Measurements from ENCODE around the gene CNTD1. TPM values are rescaled to one million over a fixed set of nuclear protein-coding genes. Genes with fewer than 3 reads are reported as not detected.

The CNTD1 gene
- total RNA-seq, 6 experiments from 2014 or later = 0.19 TPM; not detected in 5

GRCh38 chr17:42857389-42857788 lies 58.7 kb downstream of the CNTD1 start:
- H3K9me3 Mint-ChIP-seq = no peaks in the 10 kb centered on the region
- H3K36me3 Mint-ChIP-seq (ENCODE audit: low read depth) = no peaks in the 10 kb centered on the region
- H3K27me3 Mint-ChIP-seq (ENCODE audit: insufficient read depth) = peaks cover 31% of the 10 kb centered on the region
- H3K4me1 Mint-ChIP-seq (ENCODE audit: low read depth) = no peaks in the 10 kb centered on the region
- DNase-seq = no peak
- H3K27ac Mint-ChIP-seq = no peak overlapping the region
- TF ChIP-seq CTCF (IDR thresholded peaks at IDR 0.05) = no peak
- no peak overlapping the region for H3K4me3 Mint-ChIP-seq

Small RNA genes lying within 50 kb of the gene (microRNA-seq; reads per million reads assigned to microRNA genes)
- gene MIR6781 = 3.1 reads per million

Other genes starting within 250 kb of the CNTD1 start
- 1 to 10 TPM in 4 of 6 experiments, under 1 TPM in 2; 0.66 to 1.5 (median 1.1) TPM for gene HSD17B1, start 245.9 kb upstream of the CNTD1 start, total RNA-seq (2021; fragmentation: NEBNext Ultra II Directional; extraction: Animal tissue kit (Norgen Biotek cat#: 25700))
- gene COASY, start 236.7 kb upstream of the CNTD1 start, total RNA-seq (2021; fragmentation: NEBNext Ultra II Directional; extraction: Animal tissue kit (Norgen Biotek cat#: 25700)) = 10 to 100 TPM; 64.6 to 77.6 (median 71.1) TPM
- gene MLX, start 231.8 kb upstream of the CNTD1 start, total RNA-seq (2021; fragmentation: NEBNext Ultra II Directional; extraction: Animal tissue kit (Norgen Biotek cat#: 25700)) = 10 to 100 TPM; 40.7 to 48.3 (median 47.0) TPM
- gene PSMC3IP, start 221.1 kb upstream of the CNTD1 start, total RNA-seq (2021; fragmentation: NEBNext Ultra II Directional; extraction: Animal tissue kit (Norgen Biotek cat#: 25700)) = 10 to 100 TPM in 5 of 6 experiments, 1 to 10 TPM in 1; 7.3 to 18.2 (median 16.0) TPM
- gene RETREG3, start 189.5 kb upstream of the CNTD1 start, total RNA-seq (2021; fragmentation: NEBNext Ultra II Directional; extraction: Animal tissue kit (Norgen Biotek cat#: 25700)) = 10 to 100 TPM; 42.5 to 61.1 (median 48.9) TPM
- 100 to 1,000 TPM in 5 of 6 experiments, 10 to 100 TPM in 1; 85.5 to 127 (median 112) TPM for gene TUBG1, start 189.2 kb upstream of the CNTD1 start, total RNA-seq (2021; fragmentation: NEBNext Ultra II Directional; extraction: Animal tissue kit (Norgen Biotek cat#: 25700))
- gene TUBG2, start 139.6 kb upstream of the CNTD1 start, total RNA-seq (2021; fragmentation: NEBNext Ultra II Directional; extraction: Animal tissue kit (Norgen Biotek cat#: 25700)) = 10 to 100 TPM; 15.2 to 17.3 (median 16.9) TPM
- gene PLEKHH3, start 121.9 kb upstream of the CNTD1 start, total RNA-seq (2021; fragmentation: NEBNext Ultra II Directional; extraction: Animal tissue kit (Norgen Biotek cat#: 25700)) = 10 to 100 TPM; 16.4 to 22.4 (median 19.1) TPM
- 1 to 10 TPM; 1.7 to 2.9 (median 2.2) TPM for gene CCR10, start 117.0 kb upstream of the CNTD1 start, total RNA-seq (2021; fragmentation: NEBNext Ultra II Directional; extraction: Animal tissue kit (Norgen Biotek cat#: 25700))
- gene CNTNAP1, start 116.3 kb upstream of the CNTD1 start, total RNA-seq (2021; fragmentation: NEBNext Ultra II Directional; extraction: Animal tissue kit (Norgen Biotek cat#: 25700)) = 10 to 100 TPM; 26.0 to 43.7 (median 37.7) TPM
- gene EZH1, start 53.8 kb upstream of the CNTD1 start, total RNA-seq (2021; fragmentation: NEBNext Ultra II Directional; extraction: Animal tissue kit (Norgen Biotek cat#: 25700)) = 10 to 100 TPM; 18.3 to 21.2 (median 19.2) TPM
- gene RAMP2, start 37.6 kb upstream of the CNTD1 start, total RNA-seq (2021; fragmentation: NEBNext Ultra II Directional; extraction: Animal tissue kit (Norgen Biotek cat#: 25700)) = 1 to 10 TPM in 3 of 6 experiments, under 1 TPM in 3; 0.40 to 1.3 (median 0.80) TPM
- 10 to 100 TPM; 79.3 to 94.5 (median 90.5) TPM for gene VPS25, start 25.4 kb upstream of the CNTD1 start, total RNA-seq (2021; fragmentation: NEBNext Ultra II Directional; extraction: Animal tissue kit (Norgen Biotek cat#: 25700))
- 10 to 100 TPM; 22.2 to 33.0 (median 24.3) TPM for gene WNK4, start 18.3 kb upstream of the CNTD1 start, total RNA-seq (2021; fragmentation: NEBNext Ultra II Directional; extraction: Animal tissue kit (Norgen Biotek cat#: 25700))
- 10 to 100 TPM; 52.8 to 67.3 (median 61.1) TPM for gene COA3, start 157 bp upstream of the CNTD1 start, total RNA-seq (2021; fragmentation: NEBNext Ultra II Directional; extraction: Animal tissue kit (Norgen Biotek cat#: 25700))
- gene BECN1, start 25.4 kb downstream of the CNTD1 start, total RNA-seq (2021; fragmentation: NEBNext Ultra II Directional; extraction: Animal tissue kit (Norgen Biotek cat#: 25700)) = 100 to 1,000 TPM in 3 of 6 experiments, 10 to 100 TPM in 3; 95.6 to 113 (median 99.9) TPM
- gene PSME3, start 34.5 kb downstream of the CNTD1 start, total RNA-seq (2021; fragmentation: NEBNext Ultra II Directional; extraction: Animal tissue kit (Norgen Biotek cat#: 25700)) = 100 to 1,000 TPM; 153 to 184 (median 162) TPM
- under 1 TPM; 0.20 to 0.78 (median 0.41) TPM for gene AOC2, start 45.7 kb downstream of the CNTD1 start, total RNA-seq (2021; fragmentation: NEBNext Ultra II Directional; extraction: Animal tissue kit (Norgen Biotek cat#: 25700))
- under 1 TPM in 4 of 6 experiments, not detected in 2; 0.05 to 0.14 (median 0.06) TPM for gene AOC3, start 52.3 kb downstream of the CNTD1 start, total RNA-seq (2021; fragmentation: NEBNext Ultra II Directional; extraction: Animal tissue kit (Norgen Biotek cat#: 25700))
- not detected for gene G6PC1, start 101.9 kb downstream of the CNTD1 start, total RNA-seq (2021; fragmentation: NEBNext Ultra II Directional; extraction: Animal tissue kit (Norgen Biotek cat#: 25700))
- gene AARSD1, start 165.6 kb downstream of the CNTD1 start, total RNA-seq (2021; fragmentation: NEBNext Ultra II Directional; extraction: Animal tissue kit (Norgen Biotek cat#: 25700)) = 10 to 100 TPM; 42.5 to 54.5 (median 47.1) TPM
- gene PTGES3L, start 181.2 kb downstream of the CNTD1 start, total RNA-seq (2021; fragmentation: NEBNext Ultra II Directional; extraction: Animal tissue kit (Norgen Biotek cat#: 25700)) = 1 to 10 TPM in 4 of 6 experiments, under 1 TPM in 2; 0.87 to 1.3 (median 1.1) TPM
- 10 to 100 TPM in 5 of 6 experiments, 1 to 10 TPM in 1; 9.9 to 14.6 (median 10.3) TPM for gene RUNDC1, start 181.7 kb downstream of the CNTD1 start, total RNA-seq (2021; fragmentation: NEBNext Ultra II Directional; extraction: Animal tissue kit (Norgen Biotek cat#: 25700))
- gene RPL27, start 199.6 kb downstream of the CNTD1 start, total RNA-seq (2021; fragmentation: NEBNext Ultra II Directional; extraction: Animal tissue kit (Norgen Biotek cat#: 25700)) = 1,000 to 10,000 TPM; 1,047 to 1,349 (median 1,243) TPM
- 10 to 100 TPM in 4 of 6 experiments, 1 to 10 TPM in 2; 6.3 to 22.4 (median 18.8) TPM for gene IFI35, start 207.9 kb downstream of the CNTD1 start, total RNA-seq (2021; fragmentation: NEBNext Ultra II Directional; extraction: Animal tissue kit (Norgen Biotek cat#: 25700))
- gene VAT1, start 223.5 kb downstream of the CNTD1 start, total RNA-seq (2021; fragmentation: NEBNext Ultra II Directional; extraction: Animal tissue kit (Norgen Biotek cat#: 25700)) = 100 to 1,000 TPM; 150 to 274 (median 244) TPM
- gene RND2, start 226.4 kb downstream of the CNTD1 start, total RNA-seq (2021; fragmentation: NEBNext Ultra II Directional; extraction: Animal tissue kit (Norgen Biotek cat#: 25700)) = under 1 TPM; 0.14 to 0.43 (median 0.37) TPM

Data from HFFc6 (cell line).